Prostate gland (tissue), 2 donors: ENCODE measurements around the gene UGT2A3. TPM values are rescaled to one million over a fixed set of nuclear protein-coding genes. Genes with fewer than 3 reads are reported as not detected.
A peak's percentile ranks its signal among the peaks of the same experiment; 100 is the strongest.

ENCODE experiments used
- DNase-seq: peaks from one replicate; pipeline ENCODE4 v3.0.0-alpha.2; 2019; ENCODE audit warnings: low spot score
- H3K27ac ChIP-seq, 2 donors: fragments of 200-600 bp; sonication (generic); 2 replicates each; pipeline ENCODE4 v1.5.1; 2017 to 2019
- H3K27me3 ChIP-seq: fragments of 200-600 bp; sonication (generic); replicated peaks from 2 replicates; pipeline ENCODE4 v1.5.1; 2019; ENCODE audit not compliant: insufficient read depth
- H3K36me3 ChIP-seq, 2 donors: fragments of 200-600 bp; sonication (generic); 1 replicate in 1 of 2; 2 replicates in 1 of 2; pipeline versions ENCODE4 v1.5.1 to v1.8.1; 2017 to 2019
- H3K4me1 ChIP-seq: fragments of 200-600 bp; sonication (generic); replicated peaks from 2 replicates; pipeline ENCODE4 v1.5.1; 2019
- H3K4me3 ChIP-seq, 2 donors: fragments of 200-600 bp; sonication (generic); 2 replicates each; pipeline ENCODE4 v1.5.1; 2017 to 2019
- H3K9me3 ChIP-seq: fragments of 200-600 bp; sonication (generic); 2 replicates; pipeline ENCODE4 v1.5.1; 2017
- CTCF ChIP-seq, 4 experiments: fragments of 200-600 bp in 2 of 4; fragments of 450-650 bp in 2 of 4; sonication (generic) in 2 of 4; IDR thresholded peaks; 1 replicate in 3 of 4; 2 replicates in 1 of 4; pipeline ENCODE4 v1.5.1; 2016 to 2019; ENCODE audit warnings: antibody characterized with exemption in 4 of 4, mild to moderate bottlenecking in 2 of 4, moderate library complexity in 2 of 4
- POLR2A ChIP-seq: fragments of 450-650 bp; IDR thresholded peaks from one replicate; pipeline ENCODE4 v1.6.1; 2016; ENCODE audit warnings: antibody characterized with exemption, mild to moderate bottlenecking
- POLR2AphosphoS5 ChIP-seq: sonication (generic); formaldehyde crosslinking; IDR thresholded peaks from one replicate; pipeline ENCODE4 v1.6.1; 2017; ENCODE audit warnings: antibody characterized with exemption
- WGBS: methylation state at CpG from one replicate; pipeline ENCODE4 v1.1.5; 2018; 5-methylcytosine and 5-hydroxymethylcytosine counted together
- intact Hi-C: fragments of 100-400 bp; cut with DNase I; formaldehyde crosslinking; loops from one replicate; pipeline ENCODE4 v1.14.2; 2022
- total RNA-seq, 2 donors: library from RNA; depleted of rRNA; stranded (reverse); fragments of >200 nt; gene quantifications; one replicate each; pipeline ENCODE4 v1.1.0, GENCODE V29; 2016

The UGT2A3 gene
- total RNA-seq, 2 donors from 2014 or later: not detected

GRCh38 chr4:68906780-68907137 lies 44.8 kb downstream of the UGT2A3 start:
- Histone ChIP-seq H3K36me3 (no peaks in the 10 kb centered on the region), H3K4me1 (peaks cover 8% of the 10 kb centered on the region), H3K27me3 (no peaks in the 10 kb centered on the region), H3K9me3 (no peaks in the 10 kb centered on the region), H3K27ac (peak overlapping the region; percentile 76 to 79), H3K4me3 (peak overlapping the region in 1 of 2 donors; percentile 24)
- no peak for DNase-seq
- TF ChIP-seq POLR2A (no peak), CTCF (IDR thresholded peaks at IDR 0.05) (no peak), POLR2AphosphoS5 (no peak)
- intact Hi-C loops: no loop called here
- WGBS: 65% methylated on average over 9 of the region's 10 CpGs

GRCh38 chr4:68905939-68906779 lies 45.4 kb downstream of the UGT2A3 start:
- peak; percentile 69 for DNase-seq
- intact Hi-C loops: no loop called here
- no peaks in the 10 kb centered on the region for H3K27me3 ChIP-seq
- WGBS: 21% methylated on average over 16 of the region's 16 CpGs
- TF ChIP-seq POLR2A (no peak), POLR2AphosphoS5 (peak; percentile 66)
- no peaks in the 10 kb centered on the region for H3K36me3 ChIP-seq
- peak overlapping the region; percentile 76 to 79 for H3K27ac ChIP-seq
- H3K4me3 ChIP-seq: peak overlapping the region; percentile 2 to 24
- peaks cover 8% of the 10 kb centered on the region for H3K4me1 ChIP-seq
- H3K9me3 ChIP-seq: no peaks in the 10 kb centered on the region

- Histone ChIP-seq H3K4me3 (peak overlapping the region in 1 of 2 donors; percentile 24), H3K9me3 (no peaks in the 10 kb centered on the region), H3K27me3 (no peaks in the 10 kb centered on the region), H3K4me1 (peaks cover 8% of the 10 kb centered on the region), H3K27ac (peak overlapping the region; percentile 76 to 79), H3K36me3 (no peaks in the 10 kb centered on the region)
- no peak for DNase-seq
- 48% methylated on average over 2 of the region's 2 CpGs for WGBS
- intact Hi-C loops: no loop called here
- TF ChIP-seq CTCF (IDR thresholded peaks at IDR 0.05): no peak
- TF ChIP-seq POLR2AphosphoS5: no peak
- TF ChIP-seq POLR2A: no peak
These were observed 46.0 kb downstream of the UGT2A3 start for GRCh38 chr4:68905598-68905938.

GRCh38 chr4:68904786-68905185 lies 46.8 kb downstream of the UGT2A3 start:
- Histone ChIP-seq H3K4me1 (peaks cover 8% of the 10 kb centered on the region), H3K27ac (peak overlapping the region; percentile 76 to 79), H3K36me3 (no peaks in the 10 kb centered on the region), H3K4me3 (peak overlapping the region in 1 of 2 donors; percentile 9), H3K27me3 (no peaks in the 10 kb centered on the region), H3K9me3 (no peaks in the 10 kb centered on the region)
- DNase-seq: peak; percentile 31
- TF ChIP-seq POLR2A (no peak), CTCF (IDR thresholded peaks at IDR 0.05) (peak in 1 of 4 experiments; percentile 9), POLR2AphosphoS5 (peak; percentile 18)
- 20% methylated on average over 6 of the region's 6 CpGs for WGBS
- intact Hi-C loops: no loop called here

- H3K4me3 ChIP-seq: no peak overlapping the region
- intact Hi-C loops: no loop called here
- 31% methylated on average over 1 of the region's 1 CpG for WGBS
- H3K27me3 ChIP-seq: no peaks in the 10 kb centered on the region
- no peak overlapping the region for H3K27ac ChIP-seq
- no peak for DNase-seq
- H3K36me3 ChIP-seq: no peaks in the 10 kb centered on the region
- H3K9me3 ChIP-seq: no peaks in the 10 kb centered on the region
- TF ChIP-seq POLR2A (no peak), CTCF (IDR thresholded peaks at IDR 0.05) (no peak), POLR2AphosphoS5 (no peak)
- H3K4me1 ChIP-seq: no peaks in the 10 kb centered on the region
These were observed 54.9 kb downstream of the UGT2A3 start for GRCh38 chr4:68896749-68897148.
